CD4-positive, alpha-beta T cell treated with Interferon gamma for 1 hour (primary cell): Measurements from ENCODE around the gene TBRG1.
A peak's percentile ranks its signal among the peaks of the same experiment; 100 is the strongest.

Experiments
- DNase-seq: peaks from one replicate; pipeline ENCODE4 v3.0.0-alpha.2; 2020

Gene TBRG1

DNA sequence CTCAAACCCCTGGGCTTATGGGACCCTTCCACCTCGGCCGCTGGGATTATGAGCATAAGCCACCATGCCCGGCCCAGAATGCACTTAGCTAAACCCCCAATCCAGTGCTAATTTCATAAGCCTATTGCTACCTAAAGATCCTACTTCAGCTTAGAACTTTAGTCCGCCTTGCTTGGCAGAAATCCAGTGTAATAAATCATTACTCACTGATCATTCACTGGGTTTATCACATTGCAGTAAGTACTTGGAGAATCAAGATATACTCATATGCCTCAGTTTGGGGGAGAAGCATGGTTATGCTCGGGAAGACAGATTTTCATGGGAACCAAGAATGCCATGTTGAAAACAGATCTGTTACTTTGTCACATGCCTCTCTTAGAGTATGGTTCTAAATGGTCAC, 3.8 kb upstream of the TBRG1 start:
- no peak for DNase-seq

DNA sequence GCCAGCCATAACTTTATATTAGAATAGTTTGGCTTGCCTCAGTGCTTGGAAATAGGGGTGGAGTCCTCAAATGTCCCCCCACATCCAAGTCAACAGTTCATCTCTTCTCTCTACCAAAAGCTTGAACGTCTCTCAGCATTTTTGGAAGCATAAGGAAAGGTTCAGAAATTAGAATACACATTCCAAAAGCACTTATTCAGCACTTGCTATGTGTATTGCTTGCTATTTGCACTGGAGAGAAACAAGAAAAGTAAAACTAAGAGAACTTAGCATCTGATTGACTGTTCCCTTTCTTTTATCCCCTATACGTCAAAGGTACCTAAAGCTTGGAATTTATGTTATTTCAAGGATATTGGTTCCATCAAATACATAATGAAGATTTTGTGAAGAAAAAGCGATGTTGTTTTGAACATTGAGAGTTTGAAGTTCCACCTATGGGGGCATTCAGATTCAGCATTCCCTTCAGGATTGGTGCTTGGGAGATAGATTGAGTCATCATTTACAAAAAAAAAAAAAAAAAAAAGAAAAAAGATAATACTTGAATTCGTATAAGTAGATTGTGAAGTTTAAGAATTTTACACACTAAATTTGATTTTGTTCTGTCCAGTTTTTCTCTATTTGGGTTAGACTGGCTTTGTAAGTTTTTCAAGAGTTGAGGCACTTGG, 1.3 kb downstream of the TBRG1 start:
- DNase-seq: no peak

DNA sequence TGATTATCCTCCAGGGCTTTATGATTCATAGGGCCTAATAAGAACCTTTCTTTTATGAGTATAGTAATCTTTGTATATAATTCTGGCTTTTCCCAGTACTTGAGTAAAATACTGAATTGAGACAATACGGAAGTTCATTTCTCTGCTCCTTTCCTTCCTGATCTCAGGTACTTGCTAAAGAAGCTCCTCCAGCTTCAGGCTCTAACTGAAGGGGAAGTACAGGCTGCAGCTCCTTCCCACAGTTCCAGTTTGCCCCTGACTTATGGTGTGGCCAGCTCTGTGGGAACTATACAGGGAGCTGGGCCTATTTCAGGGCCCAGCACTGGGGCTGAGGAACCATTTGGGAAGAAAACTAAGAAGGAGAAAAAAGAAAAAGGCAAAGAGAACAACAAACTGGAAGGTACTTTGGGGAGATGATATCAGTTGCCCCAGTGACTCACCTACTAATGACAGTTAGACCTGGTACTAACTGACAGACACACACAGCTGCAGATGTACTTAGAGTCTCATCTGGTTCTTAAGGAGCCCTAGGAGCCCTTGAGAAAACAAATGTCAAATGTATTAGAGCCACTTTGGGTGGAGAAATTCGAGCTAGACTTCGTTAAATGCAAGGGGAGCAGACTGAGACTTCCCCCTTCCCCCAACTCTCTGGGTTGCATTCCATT, 3.0 kb downstream of the TBRG1 start:
- no peak for DNase-seq

- DNase-seq: no peak
These were observed 4.9 kb downstream of the TBRG1 start for GRCh38 chr11:124627546-124627945.

DNA sequence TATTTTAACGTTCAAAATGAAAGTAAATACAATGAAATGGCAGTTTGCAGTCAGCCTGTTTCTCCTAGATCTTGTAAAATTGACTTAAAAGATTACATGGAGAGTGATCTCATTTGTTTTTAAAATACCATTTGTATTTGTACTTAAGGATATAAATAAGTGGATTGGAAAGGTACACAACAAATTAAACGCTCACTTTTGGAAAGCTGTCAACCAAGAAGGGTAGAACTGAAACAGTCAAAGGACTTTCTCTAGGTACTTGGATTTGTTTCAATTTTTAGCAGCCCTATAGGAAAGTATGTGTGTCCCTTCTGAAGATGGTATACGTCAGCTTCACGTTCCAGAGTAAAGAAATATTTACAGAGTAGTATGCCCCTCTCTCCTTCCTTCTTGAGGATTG, 7.3 kb downstream of the TBRG1 start:
- DNase-seq: no peak

GRCh38 chr11:124633355-124633754, 10.7 kb downstream of the TBRG1 start:
- no peak for DNase-seq

- DNase-seq: no peak
These were observed 13.3 kb downstream of the TBRG1 start for GRCh38 chr11:124635932-124636331.

GRCh38 chr11:124638500-124638899, 15.8 kb downstream of the TBRG1 start:
- no peak for DNase-seq

DNA sequence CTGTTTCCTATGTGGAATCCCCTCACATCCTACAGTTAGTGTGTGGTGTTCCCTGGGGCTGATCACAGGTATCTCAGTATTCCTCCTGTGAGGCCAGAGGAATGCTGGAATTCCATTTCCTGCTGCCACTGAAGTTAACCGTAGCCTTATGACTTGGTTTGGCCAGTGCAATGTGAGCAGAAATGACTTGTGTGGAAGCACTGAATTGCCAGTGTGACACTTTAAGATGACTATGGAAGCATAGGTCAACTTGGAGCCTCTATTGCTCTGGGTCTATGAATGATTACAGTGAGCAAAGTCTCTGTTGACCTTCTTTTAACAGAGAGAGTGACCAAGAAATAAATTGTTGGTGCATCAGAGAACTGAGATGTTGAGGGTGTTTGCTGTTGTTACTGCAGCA, 16.5 kb downstream of the TBRG1 start:
- DNase-seq: no peak

GRCh38 chr11:124640666-124641065, 18.0 kb downstream of the TBRG1 start:
- DNase-seq: no peak

GRCh38 chr11:124642628-124643027, 20.0 kb downstream of the TBRG1 start:
- DNase-seq: no peak

DNA sequence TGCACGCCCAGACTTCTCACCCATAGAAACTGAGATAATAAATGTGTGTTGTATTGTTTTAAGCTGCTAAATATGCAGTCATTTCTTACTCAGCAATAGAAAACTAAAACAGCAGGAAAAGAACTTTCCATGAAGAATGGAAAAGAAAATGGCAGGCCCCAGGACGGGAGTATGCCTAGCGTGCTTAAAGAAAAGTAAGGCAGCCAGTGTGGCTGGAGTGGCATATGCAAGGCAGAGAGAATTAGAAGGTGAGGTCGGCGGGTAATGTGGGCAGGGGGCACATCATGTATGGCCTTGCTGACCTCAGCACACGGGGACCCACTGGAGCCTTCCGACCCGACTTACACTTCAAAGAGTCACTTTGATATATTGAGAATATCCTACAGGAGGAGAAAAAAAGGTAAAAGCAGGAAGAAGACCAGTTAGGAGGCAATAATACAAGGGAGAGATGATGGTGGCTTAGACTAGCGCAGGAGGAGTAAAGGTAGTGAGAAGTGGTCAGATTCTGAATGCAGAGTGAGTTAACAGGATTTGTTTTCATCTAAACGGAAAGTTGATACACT, 20.5 kb downstream of the TBRG1 start:
- no peak for DNase-seq

DNA sequence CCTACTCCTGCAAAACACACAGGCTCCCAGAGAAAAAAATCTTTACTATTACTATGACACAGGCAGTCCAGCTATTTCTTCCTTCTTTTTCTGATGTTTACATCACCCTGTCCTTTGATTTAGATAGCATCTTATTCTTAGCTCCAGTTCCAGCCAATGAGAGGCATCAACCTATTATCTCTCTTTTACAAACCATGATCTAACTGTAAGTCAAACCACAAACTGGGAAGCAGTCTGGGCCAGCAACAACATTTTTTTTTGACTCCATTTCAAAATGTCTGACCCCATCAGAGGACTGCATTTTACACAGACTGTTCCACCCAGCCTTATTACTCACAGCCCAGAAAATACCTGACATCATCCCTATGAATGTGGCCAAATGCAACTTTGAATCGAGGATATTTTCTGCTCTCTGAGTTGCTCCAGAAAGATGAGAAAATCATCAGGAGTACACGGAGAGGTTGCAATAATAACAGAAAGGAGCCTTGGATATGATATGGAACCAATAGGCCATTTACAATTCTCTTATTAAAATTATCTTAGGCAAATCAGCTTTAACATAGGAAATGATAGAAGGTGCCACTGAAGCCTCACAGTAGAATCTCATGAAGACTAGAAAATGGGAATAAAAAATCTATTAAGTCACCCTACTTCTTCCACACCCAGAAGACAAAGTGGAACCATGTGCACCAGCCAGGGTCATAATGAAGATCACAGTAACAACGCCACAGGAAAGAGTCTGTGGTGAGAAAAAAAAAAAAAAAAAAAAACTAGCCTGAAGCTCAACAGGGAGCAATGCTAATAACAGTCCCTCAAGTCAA, 21.2 kb downstream of the TBRG1 start:
- no peak for DNase-seq

GRCh38 chr11:124644426-124645280, 22.0 kb downstream of the TBRG1 start:
- DNase-seq: peak; percentile 20

- DNase-seq: no peak
These were observed 23.5 kb downstream of the TBRG1 start for GRCh38 chr11:124646148-124646547.

DNA sequence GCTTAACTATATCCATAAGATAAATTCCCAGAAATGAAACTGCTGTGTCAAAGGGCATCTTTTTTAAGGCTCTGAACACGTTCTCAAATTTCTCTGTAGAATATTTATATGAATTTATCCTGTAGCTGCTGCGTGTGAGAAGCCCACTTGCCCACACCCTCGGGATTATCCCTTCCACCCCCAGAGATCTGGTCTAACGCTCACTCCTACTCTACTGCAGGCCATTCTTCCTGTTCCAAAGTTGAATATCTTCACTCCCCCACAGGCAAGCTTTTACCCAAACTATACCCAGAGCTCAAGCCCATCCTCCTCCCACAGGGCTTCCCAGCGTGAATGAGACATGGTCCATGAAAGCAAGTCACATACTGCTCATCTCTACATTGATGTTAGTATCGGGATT, 25.9 kb downstream of the TBRG1 start:
- no peak for DNase-seq

- DNase-seq: no peak
These were observed 34.3 kb downstream of the TBRG1 start for GRCh38 chr11:124656774-124657630.

DNA sequence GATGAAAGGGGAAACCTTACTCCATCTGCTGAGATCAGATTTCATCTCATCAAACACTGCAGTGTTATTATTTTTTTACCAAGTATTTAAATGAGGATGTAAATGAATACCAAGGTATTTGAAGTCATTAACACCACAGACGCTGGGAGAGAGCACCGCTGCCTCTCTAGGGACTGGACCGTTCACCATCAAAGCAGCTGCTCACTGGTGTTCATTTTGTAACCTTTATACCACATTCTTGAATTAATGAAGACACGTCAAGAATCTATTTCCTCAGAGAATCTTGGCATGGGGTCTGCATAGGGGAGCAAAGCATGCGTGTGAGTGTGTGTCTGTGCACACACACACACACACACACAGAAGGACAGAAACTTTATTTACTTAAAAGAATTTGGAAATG, 35.2 kb downstream of the TBRG1 start:
- no peak for DNase-seq

DNA sequence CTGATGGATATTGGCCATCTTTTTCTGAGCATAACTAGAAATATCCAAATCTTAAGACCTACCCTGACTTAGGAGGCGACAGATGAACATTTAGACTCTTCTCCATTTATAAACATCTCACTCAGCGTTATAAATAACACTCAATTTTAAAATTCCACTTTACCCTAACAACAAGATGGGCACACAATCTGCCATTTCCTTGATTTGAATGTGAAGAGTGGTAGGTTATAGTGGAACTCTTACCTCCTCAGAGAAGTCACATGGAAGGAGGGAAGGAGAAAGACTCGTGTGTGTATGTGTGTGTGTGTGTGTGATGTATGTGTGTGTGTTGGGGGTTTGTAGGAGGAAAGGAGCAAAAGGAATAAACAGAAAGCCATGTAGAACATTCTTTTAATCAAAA, 35.8 kb downstream of the TBRG1 start:
- no peak for DNase-seq

DNA sequence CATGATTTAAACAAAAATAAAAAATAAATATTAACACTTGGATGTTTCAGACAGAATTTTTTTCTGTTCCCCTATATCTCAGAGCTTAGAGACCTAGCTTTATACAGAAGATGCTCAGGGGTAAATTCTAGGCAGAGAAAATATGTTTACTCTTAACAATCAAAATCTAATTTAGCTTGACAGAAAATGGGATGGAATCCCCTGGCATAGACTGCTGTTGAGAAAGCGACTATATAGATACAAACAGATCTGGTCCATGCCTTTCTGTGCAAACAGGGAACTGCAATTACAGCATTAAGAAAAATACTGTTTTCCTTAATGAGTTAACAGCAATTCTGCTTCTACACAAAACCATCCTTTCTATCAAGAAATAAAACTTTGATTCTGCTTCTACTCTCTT, 36.3 kb downstream of the TBRG1 start:
- no peak for DNase-seq

- DNase-seq: no peak
These were observed 38.9 kb downstream of the TBRG1 start for GRCh38 chr11:124661553-124661952.

DNA sequence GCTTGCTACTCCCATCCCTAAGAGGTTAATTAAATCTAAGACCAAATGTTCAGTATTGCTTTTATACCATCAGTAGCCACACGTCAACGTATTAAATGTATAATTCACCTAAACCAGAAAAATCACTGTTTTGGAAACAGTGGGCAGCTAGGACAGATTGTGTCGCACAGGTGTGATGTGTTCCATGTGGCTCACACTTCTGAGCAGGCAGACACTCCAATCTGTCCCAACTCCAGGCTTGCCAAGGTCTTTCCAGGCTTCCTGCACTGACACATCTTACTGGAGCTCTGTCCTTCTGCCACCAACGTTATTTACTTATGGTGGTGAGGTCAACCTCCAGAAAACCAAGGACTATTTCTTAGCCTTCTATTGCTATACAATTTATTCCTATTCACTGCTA, 39.4 kb downstream of the TBRG1 start:
- DNase-seq: no peak
